NCI-H2196 treated with DMSO at 0.1 percent for 48 hours (cell line): Measurements from ENCODE around the gene GTPBP4.

ENCODE experiments used
- DNase-seq: peaks from one replicate; lab custom pipeline; 2025; ENCODE audit not compliant: unreplicated experiment; lab: John Stamatoyannopoulos, UW

GTPBP4 gene

GRCh38 chr10:987870-988666 lies at the start of gene GTPBP4:
TSS of gene GTPBP4 (plus strand) at chr10:988434. CDS start at chr10:988480, 46 bp downstream.
- DNase-seq = peak; percentile 71

DNA sequence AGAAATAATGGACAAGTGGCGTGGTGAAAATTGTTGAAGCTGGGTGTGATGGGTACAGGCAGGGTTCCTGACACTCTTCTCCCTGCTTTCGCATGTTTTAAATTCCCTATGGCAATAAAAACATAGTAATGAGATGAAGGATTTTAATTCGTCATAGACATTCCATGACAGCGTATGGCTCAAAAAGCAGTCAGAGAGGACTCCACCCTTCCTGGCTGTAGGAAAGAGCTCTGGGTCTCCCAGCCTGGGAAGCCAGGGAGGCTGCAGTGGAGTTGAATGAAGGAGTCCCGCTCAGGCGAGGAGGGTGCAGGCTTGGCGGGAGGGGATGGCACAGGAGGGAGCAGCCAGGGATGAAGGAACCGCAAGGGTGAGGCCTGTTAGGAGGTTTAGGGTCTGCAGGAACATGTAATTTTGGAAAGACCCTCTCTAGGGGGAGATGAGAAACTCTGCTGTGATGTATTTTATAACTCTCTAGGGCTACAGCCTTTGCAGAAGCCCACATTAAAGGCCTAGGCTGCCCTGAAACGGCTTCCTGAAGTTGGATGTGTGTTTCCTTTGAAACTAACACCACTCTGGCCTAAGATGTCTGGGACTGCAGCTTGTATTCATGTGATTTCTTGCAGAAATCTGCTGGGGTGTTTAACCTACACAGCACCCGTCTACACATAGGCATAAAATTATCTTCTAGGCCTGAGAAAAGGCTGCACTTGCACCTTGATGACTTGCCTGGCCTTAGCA lies 49.1 kb upstream of the GTPBP4 start:
- no peak for DNase-seq

GRCh38 chr10:943334-944033 lies 44.8 kb upstream of the GTPBP4 start:
- no peak for DNase-seq

DNA sequence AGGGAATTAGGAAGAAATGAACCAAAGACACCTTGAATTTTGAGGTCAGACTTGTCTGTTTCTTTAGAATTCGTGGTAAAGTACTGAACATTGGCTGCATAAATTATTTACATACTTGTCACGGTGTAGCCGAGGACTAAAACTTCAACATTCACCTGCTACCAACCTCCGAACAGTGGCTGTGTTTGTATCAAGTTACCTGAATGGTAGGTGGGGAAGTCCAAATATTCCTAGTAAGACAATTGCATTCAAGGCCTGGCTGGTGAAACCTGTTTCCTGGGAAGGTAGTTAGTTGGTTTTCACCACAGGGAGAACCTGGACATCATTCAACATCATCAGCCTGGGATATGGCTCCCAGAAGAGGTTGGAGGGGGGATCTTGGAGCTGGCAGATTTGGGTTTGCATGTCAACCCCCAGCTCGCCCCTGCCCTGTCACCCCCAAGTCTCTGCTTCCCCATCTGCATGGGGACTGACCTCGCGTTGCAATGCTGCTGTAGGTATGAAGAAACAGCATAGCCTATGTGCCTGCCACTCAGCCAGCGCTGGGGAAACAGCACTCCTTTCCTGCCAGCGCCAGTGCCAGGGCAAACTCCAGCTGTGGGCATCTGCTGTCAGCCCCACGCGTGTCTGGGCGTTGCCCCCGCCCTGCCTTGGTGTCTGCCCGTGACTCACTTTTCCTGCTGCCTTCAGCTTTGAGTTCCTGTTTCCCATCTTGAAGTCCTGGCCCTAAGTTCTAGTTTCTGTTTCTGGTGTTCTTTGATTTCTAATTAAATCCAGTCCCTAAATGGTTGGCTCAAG lies 44.0 kb upstream of the GTPBP4 start:
- DNase-seq = no peak

DNA sequence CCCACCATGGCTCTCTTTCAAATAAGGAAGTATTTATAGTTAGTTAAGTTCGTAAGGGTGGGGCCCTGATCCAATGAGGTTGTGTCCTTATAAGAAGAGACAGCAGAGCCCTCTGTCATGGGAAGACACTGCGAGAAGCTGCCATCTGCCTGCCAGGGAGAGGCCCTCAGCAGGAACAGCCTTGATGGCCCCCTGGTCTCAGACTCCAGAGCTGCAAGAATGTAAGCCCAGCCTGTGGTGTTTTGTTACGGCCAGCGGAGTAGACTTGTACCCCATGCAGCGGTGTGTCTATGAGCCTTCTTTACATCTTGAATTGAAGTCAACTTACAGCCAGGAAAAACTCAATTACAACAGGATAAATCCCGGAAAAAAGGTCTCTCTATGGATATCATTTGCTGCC lies 42.5 kb upstream of the GTPBP4 start:
- DNase-seq = no peak

- DNase-seq = no peak
Observed at GRCh38 chr10:947051-947450, 41.2 kb upstream of the GTPBP4 start.

GRCh38 chr10:947881-948280 lies 40.4 kb upstream of the GTPBP4 start:
- DNase-seq = no peak

DNA sequence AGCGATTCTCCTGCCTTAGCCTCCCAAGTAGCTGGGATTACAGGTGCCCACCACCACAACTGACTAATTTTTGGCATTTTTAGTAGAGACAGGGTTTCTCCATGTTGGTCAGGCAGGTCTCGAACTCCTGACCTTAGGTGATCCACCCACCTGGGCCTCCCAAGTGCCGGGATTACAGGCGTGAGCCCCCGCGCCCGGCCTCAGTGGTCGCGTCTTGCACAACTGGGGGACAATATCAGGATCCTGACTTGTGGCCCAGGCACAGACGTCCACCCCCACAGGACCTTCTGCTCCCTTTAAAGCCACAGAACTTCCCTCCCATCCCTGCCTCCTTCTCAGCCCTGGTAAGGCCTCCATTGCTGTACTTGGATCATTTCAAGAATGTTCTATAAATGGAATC lies 39.9 kb upstream of the GTPBP4 start:
- no peak for DNase-seq

GRCh38 chr10:949446-949845 lies 38.8 kb upstream of the GTPBP4 start:
- no peak for DNase-seq

DNA sequence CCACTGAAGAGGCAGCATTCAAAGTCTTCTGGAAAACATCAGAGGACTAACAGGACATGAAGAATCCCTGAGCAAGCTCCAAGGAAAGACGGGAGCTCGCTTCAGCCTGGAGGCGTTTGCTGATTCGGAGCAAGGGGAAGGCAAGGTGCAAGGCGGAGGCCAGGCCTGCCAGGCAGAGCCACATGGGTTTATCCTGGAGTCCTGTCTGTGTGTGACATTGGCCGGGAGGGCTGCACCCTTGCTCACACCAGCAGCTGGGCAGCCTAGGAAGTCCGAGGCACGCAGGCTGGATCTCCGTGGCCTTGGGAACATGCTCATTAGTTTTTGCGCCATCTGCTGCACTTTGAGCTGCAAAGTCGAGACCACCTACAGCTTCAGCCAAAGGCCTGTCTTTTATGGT lies 34.4 kb upstream of the GTPBP4 start:
- DNase-seq = no peak

DNA sequence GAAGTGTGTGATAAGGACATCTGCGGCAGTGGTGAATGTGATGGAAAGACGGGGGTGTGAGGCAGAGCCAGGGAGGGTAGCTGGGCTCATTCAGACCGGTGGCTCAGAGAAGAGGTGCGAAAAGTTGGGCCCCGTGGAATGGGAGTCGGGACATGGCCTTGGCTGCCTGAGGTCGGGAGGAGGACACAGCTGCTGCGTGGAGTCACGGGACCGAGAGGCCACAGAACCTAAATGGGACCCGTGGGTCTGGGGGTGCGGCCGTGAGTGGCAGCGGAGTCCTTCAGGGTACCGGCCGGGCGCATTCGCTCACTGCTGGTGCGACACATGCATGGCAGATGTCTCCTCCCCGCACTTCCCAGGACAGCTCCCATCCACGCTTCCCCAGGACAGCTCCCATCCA lies 33.8 kb upstream of the GTPBP4 start:
- DNase-seq = no peak

GRCh38 chr10:955127-955819 lies 33.0 kb upstream of the GTPBP4 start:
- DNase-seq = no peak

GRCh38 chr10:955820-956217 lies 32.4 kb upstream of the GTPBP4 start:
- no peak for DNase-seq

- DNase-seq = no peak
Observed at GRCh38 chr10:958106-958505, 30.1 kb upstream of the GTPBP4 start.

DNA sequence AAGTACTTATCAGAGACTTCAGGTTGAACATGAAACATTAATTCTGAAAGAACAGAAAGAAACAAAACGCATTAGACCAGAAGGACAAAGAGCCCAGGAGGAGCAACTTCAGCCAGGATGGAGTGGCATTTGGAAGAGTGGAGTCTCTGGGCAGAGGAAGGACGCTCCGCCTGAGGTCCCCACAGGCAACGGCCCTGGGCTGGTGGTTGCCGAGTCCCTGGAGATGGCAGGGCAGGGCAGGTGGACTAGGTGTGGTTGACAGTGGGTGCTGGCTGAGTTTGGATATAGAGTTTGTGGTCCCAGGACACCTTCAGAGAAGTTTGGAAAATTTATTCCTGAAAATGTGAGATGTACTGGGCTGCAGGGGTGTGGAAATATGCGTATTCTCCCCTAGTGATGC lies 29.4 kb upstream of the GTPBP4 start:
- no peak for DNase-seq

DNA sequence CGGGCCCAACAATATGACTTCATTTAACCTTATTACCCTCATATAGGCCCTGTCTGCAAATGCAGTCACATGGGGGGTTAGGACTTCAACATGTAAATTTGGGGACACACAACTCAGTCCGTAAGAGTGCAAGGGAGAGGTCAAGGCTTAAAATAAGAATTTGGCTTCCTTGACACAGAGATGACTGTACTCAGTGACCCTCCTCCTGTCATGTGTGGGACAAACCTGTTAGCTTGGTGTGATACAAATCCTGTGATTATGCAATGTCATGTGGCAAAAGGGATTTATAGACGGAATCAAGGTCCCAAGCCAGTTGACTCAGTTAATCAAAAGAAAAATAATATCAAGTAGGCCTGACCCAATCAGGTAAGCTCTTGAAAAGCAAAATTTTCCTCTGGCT lies 25.9 kb upstream of the GTPBP4 start:
- no peak for DNase-seq

DNA sequence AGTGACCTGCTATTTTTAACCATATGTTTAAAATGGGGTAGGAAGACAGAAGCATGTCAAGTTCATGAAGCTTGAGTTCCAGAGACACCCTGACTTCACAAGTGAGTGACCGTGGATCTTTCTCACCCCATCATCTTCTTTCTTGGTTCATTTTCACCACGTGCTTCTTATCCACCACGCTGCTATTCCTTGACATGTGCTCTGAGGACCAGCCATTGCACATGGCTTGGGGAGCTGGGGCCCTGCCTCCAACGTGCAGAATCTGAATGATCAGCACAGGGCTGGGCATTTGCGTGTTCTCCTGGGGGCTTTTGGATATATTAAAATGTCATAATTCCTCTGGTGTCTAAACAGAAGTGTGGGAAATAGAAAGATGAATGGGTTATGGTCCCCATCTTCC lies 25.0 kb upstream of the GTPBP4 start:
- DNase-seq = no peak

- no peak for DNase-seq
Observed at GRCh38 chr10:963655-964054, 24.6 kb upstream of the GTPBP4 start.

DNA sequence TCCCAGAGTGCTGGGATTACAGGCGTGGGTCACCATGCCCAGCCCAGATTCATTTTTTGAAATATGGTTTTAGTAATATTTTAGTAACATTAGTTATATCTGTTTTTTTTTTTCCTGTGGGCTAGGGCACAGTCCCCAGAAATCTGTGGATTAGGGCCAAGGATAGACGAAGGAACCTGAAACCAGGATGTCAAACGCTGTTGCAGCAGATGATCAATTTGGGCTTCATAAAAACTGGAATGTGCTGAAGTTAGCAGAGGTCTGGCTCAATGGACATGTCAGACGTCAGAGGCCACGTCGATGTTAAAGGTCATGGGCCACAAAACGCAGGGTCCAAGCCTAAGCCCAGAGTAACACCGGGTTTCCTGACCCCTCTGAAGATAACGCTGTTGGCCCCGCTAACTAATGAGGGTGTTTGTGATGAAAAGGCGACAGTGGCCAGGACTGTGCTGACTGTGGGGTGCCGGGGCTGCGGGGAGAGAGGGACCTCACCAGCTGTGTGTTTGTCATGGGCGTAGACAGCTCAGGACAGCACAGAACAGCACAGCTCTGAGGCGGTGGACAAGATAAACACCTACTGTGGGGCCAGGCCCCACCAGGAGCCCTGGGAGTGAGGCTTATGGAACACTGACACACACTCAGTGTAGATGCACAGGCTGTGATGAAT lies 23.8 kb upstream of the GTPBP4 start:
- DNase-seq = no peak

- DNase-seq = no peak
Observed at GRCh38 chr10:964988-965417, 23.2 kb upstream of the GTPBP4 start.
